ENCODE data around the gene CTNNA3. TPM values are rescaled to one million over a fixed set of nuclear protein-coding genes. Genes with fewer than 3 reads are reported as not detected.

The CTNNA3 gene
- total RNA-seq, 1 experiment from 2014 or later = 0.85 TPM

DNA sequence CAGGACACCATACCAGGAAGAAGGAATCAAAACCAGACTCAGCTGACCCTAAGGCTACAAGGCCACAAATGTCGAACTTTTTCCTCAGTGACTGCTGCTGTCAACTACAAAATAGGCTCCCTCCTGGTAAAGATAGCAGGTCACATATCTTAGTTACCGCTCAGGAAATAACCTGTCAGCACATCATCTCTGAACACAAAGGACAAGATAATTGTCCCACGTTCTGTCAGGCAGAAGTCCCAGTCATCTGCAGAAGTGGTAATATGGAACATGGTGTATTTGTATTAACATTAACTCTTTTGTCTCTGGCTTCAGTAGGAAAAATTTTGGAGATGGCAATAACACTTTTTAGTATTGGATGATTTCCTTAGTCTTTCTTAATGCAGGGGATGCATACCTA is 1400.4 kb downstream of the CTNNA3 start:
- in situ Hi-C loops (cut with HindIII; ENCODE audit: low pct_unique_long_range_greater_than_20kb, low sequenced_read_pairs) = no loop called here
- Histone ChIP-seq H3K4me3 (ENCODE audit: low read depth in 2 of 2, low read length in 2 of 2) (no peak overlapping the region), H3K27ac (ENCODE audit: low read length) (no peak overlapping the region), H3K27me3 (ENCODE audit: control insufficient read depth, insufficient read depth, low read length) (no peaks in the 10 kb centered on the region), H3K9me3 (ENCODE audit: control insufficient read depth, insufficient read depth, low read depth, low read length) (no peaks in the 10 kb centered on the region), H3K4me1 (ENCODE audit: control insufficient read depth, insufficient read depth, low read length) (no peaks in the 10 kb centered on the region), H3K36me3 (ENCODE audit: control insufficient read depth, insufficient read depth, low read length) (no peaks in the 10 kb centered on the region)
- POLR2A ChIA-PET = no interaction called here
- CTCF ChIA-PET = no interaction called here
- intact Hi-C loops (cut with micrococcal nuclease; ENCODE audit: unreplicated experiment) = no loop called here
- ATAC-seq = no peak
- TF ChIP-seq POLR2AphosphoS5 (IDR thresholded peaks at IDR 0.05; ENCODE audit: low read depth, low read length) = no peak
- no peak for TF ChIP-seq CTCF (IDR thresholded peaks at IDR 0.05)
- no peak for TF ChIP-seq TCF7L2 (IDR thresholded peaks at IDR 0.05; ENCODE audit: low read depth, low read length)
- no peak for TF ChIP-seq REST (IDR thresholded peaks at IDR 0.05; ENCODE audit: insufficient read depth in 1 of 2, low read depth in 2 of 2, low read length in 1 of 2)
- no peak for TF ChIP-seq SIN3A (IDR thresholded peaks at IDR 0.05; ENCODE audit: borderline replicate concordance, insufficient read depth, low read depth, low read length)
- DNase-seq (ENCODE audit: low read depth, low spot score) = no peak
- no TSS peak for BruUV-seq (replicated peaks)

DNA sequence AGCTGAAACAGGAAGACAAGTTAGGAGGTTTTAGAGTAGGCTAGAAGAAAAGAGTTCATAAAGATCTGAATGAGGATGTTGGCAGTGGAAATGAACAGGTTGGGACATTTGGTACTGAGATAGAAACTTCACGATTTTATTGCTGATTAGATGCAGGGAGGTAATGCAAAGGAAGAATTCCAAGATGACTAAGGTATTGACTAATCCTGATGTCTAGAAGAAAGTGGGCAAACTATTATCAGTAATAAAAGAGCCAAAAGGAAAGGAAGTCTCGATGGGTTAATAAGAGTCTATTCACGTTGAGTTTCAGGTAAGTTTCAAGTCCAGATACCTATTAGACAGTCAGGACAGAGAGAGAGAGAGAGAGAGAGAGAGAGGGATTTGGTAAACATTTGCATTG is 1401.5 kb downstream of the CTNNA3 start:
- H3K4me3 ChIP-seq (ENCODE audit: low read depth in 2 of 2, low read length in 2 of 2) = no peak overlapping the region
- H3K27me3 ChIP-seq (ENCODE audit: control insufficient read depth, insufficient read depth, low read length) = no peaks in the 10 kb centered on the region
- no TSS peak for BruUV-seq (replicated peaks)
- POLR2A ChIA-PET = no interaction called here
- TF ChIP-seq REST (IDR thresholded peaks at IDR 0.05; ENCODE audit: insufficient read depth in 1 of 2, low read depth in 2 of 2, low read length in 1 of 2) = no peak
- TF ChIP-seq POLR2AphosphoS5 (IDR thresholded peaks at IDR 0.05; ENCODE audit: low read depth, low read length) = no peak
- no peak for TF ChIP-seq TCF7L2 (IDR thresholded peaks at IDR 0.05; ENCODE audit: low read depth, low read length)
- no peak for TF ChIP-seq CTCF (IDR thresholded peaks at IDR 0.05)
- no peak for TF ChIP-seq SIN3A (IDR thresholded peaks at IDR 0.05; ENCODE audit: borderline replicate concordance, insufficient read depth, low read depth, low read length)
- no peaks in the 10 kb centered on the region for H3K36me3 ChIP-seq (ENCODE audit: control insufficient read depth, insufficient read depth, low read length)
- no peaks in the 10 kb centered on the region for H3K9me3 ChIP-seq (ENCODE audit: control insufficient read depth, insufficient read depth, low read depth, low read length)
- H3K27ac ChIP-seq (ENCODE audit: low read length) = no peak overlapping the region
- H3K4me1 ChIP-seq (ENCODE audit: control insufficient read depth, insufficient read depth, low read length) = no peaks in the 10 kb centered on the region
- CTCF ChIA-PET = no interaction called here
- in situ Hi-C loops (cut with HindIII; ENCODE audit: low pct_unique_long_range_greater_than_20kb, low sequenced_read_pairs) = no loop called here
- ATAC-seq (no peak), DNase-seq (ENCODE audit: low read depth, low spot score) (no peak)
- intact Hi-C loops (cut with micrococcal nuclease; ENCODE audit: unreplicated experiment) = no loop called here
